AG04450 (cell line): Measurements from ENCODE around the gene DSE. TPM values are rescaled to one million over a fixed set of nuclear protein-coding genes. Genes with fewer than 3 reads are reported as not detected.
A peak's percentile ranks its signal among the peaks of the same experiment; 100 is the strongest.
"Not testable (repeated sequence)": the region's sequence is repeated elsewhere in the genome, so short reads cannot be mapped to it uniquely, and the experiment has no call there.

Experiments used
- CTCF ChIA-PET: fragments of 300-600, 350-600 bp; formaldehyde crosslinking; extraction: SDS; loops from one replicate; lab custom pipeline; 2022; ENCODE audit warnings: antibody characterized with exemption, inconsistent platforms; lab: Charles Lee
- POLR2A ChIA-PET: fragments of 350-600 bp; formaldehyde crosslinking; extraction: SDS; loops from one replicate; lab custom pipeline; 2021; ENCODE audit warnings: antibody characterized with exemption, inconsistent platforms; lab: Yijun Ruan, JAX
- DNase-seq: peaks from one replicate; pipeline ENCODE4 v3.0.0-alpha.2; 2011; ENCODE audit warnings: low read depth, low spot score
- H3K27ac ChIP-seq: one replicate; pipeline ENCODE4 v1.5.1; 2012; ENCODE audit warnings: low read depth, low read length, control low read depth
- H3K27me3 ChIP-seq: one replicate; pipeline ENCODE4 v1.6.0; 2012; ENCODE audit warnings: low read length; ENCODE audit not compliant: control insufficient read depth, insufficient read depth
- H3K4me3 ChIP-seq: 2 replicates; pipeline ENCODE4 v1.5.1; 2011; ENCODE audit warnings: mild to moderate bottlenecking, low read depth, low read length, control low read depth
- H3K9me3 ChIP-seq: 2 replicates; pipeline ENCODE4 v1.5.1; 2012; ENCODE audit warnings: low read length; ENCODE audit not compliant: control insufficient read depth, insufficient read depth
- polyA minus RNA-seq: library from RNA; depleted of rRNA, polyadenylated mRNA; stranded (reverse); fragments of >200 nt; gene quantifications from 2 replicates; pipeline ENCODE4 v1.2.3, GENCODE V29; 2011; rRNA and poly(A)+ RNA removed
- polyA plus RNA-seq: library from polyadenylated mRNA; depleted of rRNA; stranded (reverse); fragments of >200 nt; gene quantifications from 2 replicates; pipeline ENCODE4 v1.2.3, GENCODE V29; 2011; rRNA removed
- TF ChIP-seq, protein P1 (sequence below): IDR thresholded peaks from 2 replicates; pipeline ENCODE4 v1.5.1; 2011; ENCODE audit warnings: low read depth, low read length, control low read depth, inconsistent platforms

DSE gene
- polyA plus RNA-seq (85.7 and 86.2 TPM in 2 replicates), polyA minus RNA-seq (102 and 117 TPM in 2 replicates)

- H3K9me3 ChIP-seq, result no peaks in the 10 kb centered on the region
- peak within 1 kb of the TSS; percentile 88 for H3K4me3 ChIP-seq
- H3K27me3 ChIP-seq, result no peaks in the 10 kb centered on the region
- POLR2A ChIA-PET, result interaction anchor here (0.8 to 2.2 kb wide), 15 partner anchors 9 to 194 kb away, joined by 3 to 15 read pairs (median 4); partner anchors contain the start of genes CALHM5 and TSPYL1
- CTCF ChIA-PET, result interaction anchor here (0.7 to 2.3 kb wide), 8 partner anchors 74 to 190 kb away, joined by 3 to 15 read pairs (median 4); no protein-coding TSS in a partner anchor
- peak within 1 kb of the TSS; percentile 98 for H3K27ac ChIP-seq
- TF ChIP-seq, protein P1, sequence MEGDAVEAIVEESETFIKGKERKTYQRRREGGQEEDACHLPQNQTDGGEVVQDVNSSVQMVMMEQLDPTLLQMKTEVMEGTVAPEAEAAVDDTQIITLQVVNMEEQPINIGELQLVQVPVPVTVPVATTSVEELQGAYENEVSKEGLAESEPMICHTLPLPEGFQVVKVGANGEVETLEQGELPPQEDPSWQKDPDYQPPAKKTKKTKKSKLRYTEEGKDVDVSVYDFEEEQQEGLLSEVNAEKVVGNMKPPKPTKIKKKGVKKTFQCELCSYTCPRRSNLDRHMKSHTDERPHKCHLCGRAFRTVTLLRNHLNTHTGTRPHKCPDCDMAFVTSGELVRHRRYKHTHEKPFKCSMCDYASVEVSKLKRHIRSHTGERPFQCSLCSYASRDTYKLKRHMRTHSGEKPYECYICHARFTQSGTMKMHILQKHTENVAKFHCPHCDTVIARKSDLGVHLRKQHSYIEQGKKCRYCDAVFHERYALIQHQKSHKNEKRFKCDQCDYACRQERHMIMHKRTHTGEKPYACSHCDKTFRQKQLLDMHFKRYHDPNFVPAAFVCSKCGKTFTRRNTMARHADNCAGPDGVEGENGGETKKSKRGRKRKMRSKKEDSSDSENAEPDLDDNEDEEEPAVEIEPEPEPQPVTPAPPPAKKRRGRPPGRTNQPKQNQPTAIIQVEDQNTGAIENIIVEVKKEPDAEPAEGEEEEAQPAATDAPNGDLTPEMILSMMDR, result no peak
- DNase-seq, result peak; percentile 72
Observed at GRCh38 chr6:116370760-116371119, at the start of gene DSE. TSS of gene DSE (plus strand) at chr6:116370947. CDS start at chr6:116399251, 28,304 bp downstream.

- H3K27ac ChIP-seq, DNase-seq, H3K27me3 ChIP-seq, H3K4me3 ChIP-seq, H3K9me3 ChIP-seq, POLR2A ChIA-PET: not testable (repeated sequence)
- CTCF ChIA-PET, result interaction anchor here (1.6 kb wide), 1 partner anchor 34 kb away, joined by 8 read pairs; no protein-coding TSS in a partner anchor
Observed at GRCh38 chr6:116321933-116322332, 48.8 kb upstream of the DSE start.

GRCh38 chr6:116323863-116324262, 46.9 kb upstream of the DSE start:
- DNase-seq, result no peak
- Histone ChIP-seq H3K4me3 (no peak overlapping the region), H3K27ac (no peak overlapping the region), H3K27me3 (no peaks in the 10 kb centered on the region), H3K9me3 (no peaks in the 10 kb centered on the region)
- ChIA-PET POLR2A (no interaction called here), CTCF (no interaction called here)
- TF ChIP-seq, protein P1, result no peak

GRCh38 chr6:116325634-116326132, 45.1 kb upstream of the DSE start:
- DNase-seq, POLR2A ChIA-PET, H3K27ac ChIP-seq, H3K27me3 ChIP-seq, H3K9me3 ChIP-seq, CTCF ChIA-PET, H3K4me3 ChIP-seq: not testable (repeated sequence)

- ChIA-PET CTCF (interaction anchor here (0.6 kb wide), 2 partner anchors 26 to 209 kb away, joined by 3 read pairs; no protein-coding TSS in a partner anchor), POLR2A (no interaction called here)
- TF ChIP-seq, protein P1, result no peak
- H3K9me3 ChIP-seq, result no peaks in the 10 kb centered on the region
- H3K27ac ChIP-seq, result no peak overlapping the region
- DNase-seq, result no peak
- no peak overlapping the region for H3K4me3 ChIP-seq
- no peaks in the 10 kb centered on the region for H3K27me3 ChIP-seq
Observed at GRCh38 chr6:116326181-116326671, 44.5 kb upstream of the DSE start.

DNA sequence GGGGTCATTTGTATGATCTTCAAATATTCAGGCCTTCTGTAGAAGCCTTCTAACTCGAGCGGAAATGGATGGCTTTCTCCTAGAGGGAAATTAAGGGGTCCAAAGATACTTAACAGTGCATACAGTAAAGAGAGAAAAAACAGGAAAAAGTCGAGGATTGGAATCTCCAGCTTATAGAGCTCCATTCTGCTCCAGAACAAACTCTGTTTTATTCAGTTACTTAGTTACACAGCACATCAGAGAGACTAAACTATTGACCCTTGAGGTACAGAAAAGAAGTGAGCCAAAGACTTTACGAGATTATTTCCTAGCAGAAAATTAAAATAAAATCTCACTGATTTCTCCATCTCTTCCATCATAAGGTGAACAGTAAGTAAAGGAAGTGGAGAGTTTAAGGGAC, 43.8 kb upstream of the DSE start:
- POLR2A ChIA-PET, result no interaction called here

More for the DNA sequence above, 43.8 kb upstream of the DSE start:
- CTCF ChIA-PET, result interaction anchor here (0.7 to 2.5 kb wide), 2 partner anchors 58 to 66 kb away, joined by 3 to 7 read pairs; no protein-coding TSS in a partner anchor
- no peak overlapping the region for H3K4me3 ChIP-seq
- H3K27me3 ChIP-seq, result no peaks in the 10 kb centered on the region
- H3K9me3 ChIP-seq, result no peaks in the 10 kb centered on the region
- TF ChIP-seq, protein P1, result no peak
- no peak for DNase-seq
- H3K27ac ChIP-seq, result no peak overlapping the region
